Measurements from ENCODE around the gene CENPB.

The CENPB gene

DNA sequence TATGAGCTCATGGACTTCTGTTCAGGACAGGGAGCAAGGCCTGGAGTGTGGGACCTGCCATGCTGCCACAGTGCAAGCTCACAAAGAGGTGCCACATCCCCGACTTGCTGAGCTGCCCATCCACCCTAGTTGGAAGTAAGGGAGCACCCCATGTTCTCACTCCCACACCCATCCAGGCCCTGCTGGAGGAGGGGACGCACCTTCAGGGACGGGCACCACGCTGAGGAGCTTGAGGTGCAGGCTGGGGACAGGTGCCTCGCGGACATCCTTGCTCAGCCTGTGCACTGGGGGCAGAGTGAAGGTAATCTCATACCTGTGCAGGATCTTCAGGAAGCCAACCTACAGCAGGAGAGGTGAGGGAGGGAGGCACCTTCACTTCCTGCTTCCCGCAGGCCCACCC, 31.3 kb downstream of the CENPB start:
- H3K4me3 ChIP-seq (ENCODE audit: control insufficient read depth in 1 of 7, extremely low read depth in 1 of 7, insufficient read depth in 4 of 7, low read depth in 2 of 7, low read length in 6 of 7) = no peak overlapping the region
- DNase-seq = no peak
- H3K36me3 ChIP-seq (ENCODE audit: control insufficient read depth in 4 of 4, insufficient read depth in 4 of 4, low read length in 3 of 4) = peaks cover 0 to 53% (median 21%) of the 10 kb centered on the region in 4 experiments
- H3K27me3 ChIP-seq (replicated peaks in 2 of 5; ENCODE audit: control insufficient read depth in 4 of 5, insufficient read depth in 5 of 5, low read length in 4 of 5) = peaks cover 0 to 2% (median 0%) of the 10 kb centered on the region in 5 experiments
- H3K4me1 ChIP-seq (ENCODE audit: control extremely low read depth in 1 of 4, control insufficient read depth in 4 of 4, insufficient read depth in 4 of 4, low read length in 3 of 4) = peaks cover 0 to 21% (median 8%) of the 10 kb centered on the region in 4 experiments
- POLR2A ChIA-PET = no interaction called here
- no peak overlapping the region for H3K27ac ChIP-seq (ENCODE audit: insufficient read depth in 1 of 2, low read depth in 1 of 2, low read length in 2 of 2, poor library complexity in 1 of 2, severe bottlenecking in 2 of 2)
- WGBS (ENCODE audit: insufficient coverage) = 98% methylated on average over 5 of the region's 7 CpGs
- CTCF ChIA-PET = interaction anchor here (0.7 to 16.4 kb wide), 4 partner anchors 8 to 39 kb away, joined by 4 to 216 read pairs (median 4); partner anchors contain the start of gene ADISSP
- H3K9me3 ChIP-seq (ENCODE audit: control extremely low read depth in 1 of 5, control insufficient read depth in 4 of 5, insufficient read depth in 2 of 5, low read depth in 1 of 5, low read length in 4 of 5) = no peaks in the 10 kb centered on the region

DNA sequence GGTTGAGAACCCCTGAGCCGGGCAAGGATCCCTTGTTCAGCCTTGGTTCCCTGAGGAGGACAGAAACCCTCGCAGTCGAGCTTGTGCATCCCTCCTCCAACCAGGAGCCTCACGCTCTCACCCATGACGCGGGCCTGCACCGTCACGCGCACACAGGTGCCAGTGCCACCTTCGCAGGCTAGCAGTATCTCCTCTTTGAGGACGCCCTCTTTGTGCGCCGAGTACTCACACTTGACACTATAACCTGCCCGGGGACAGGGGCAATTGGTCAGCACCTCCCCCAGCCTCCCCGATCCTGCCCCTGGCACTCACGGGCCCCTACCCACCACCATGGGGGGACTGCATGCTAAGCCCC, 32.3 kb downstream of the CENPB start:
- Histone ChIP-seq H3K4me3 (ENCODE audit: control insufficient read depth in 1 of 7, extremely low read depth in 1 of 7, insufficient read depth in 4 of 7, low read depth in 2 of 7, low read length in 6 of 7) (no peak overlapping the region), H3K36me3 (ENCODE audit: control insufficient read depth in 4 of 4, insufficient read depth in 4 of 4, low read length in 3 of 4) (peaks cover 0 to 47% (median 21%) of the 10 kb centered on the region in 4 experiments), H3K4me1 (ENCODE audit: control extremely low read depth in 1 of 4, control insufficient read depth in 4 of 4, insufficient read depth in 4 of 4, low read length in 3 of 4) (peaks cover 0 to 21% (median 8%) of the 10 kb centered on the region in 4 experiments), H3K27ac (ENCODE audit: insufficient read depth in 1 of 2, low read depth in 1 of 2, low read length in 2 of 2, poor library complexity in 1 of 2, severe bottlenecking in 2 of 2) (no peak overlapping the region), H3K9me3 (ENCODE audit: control extremely low read depth in 1 of 5, control insufficient read depth in 4 of 5, insufficient read depth in 2 of 5, low read depth in 1 of 5, low read length in 4 of 5) (no peaks in the 10 kb centered on the region), H3K27me3 (replicated peaks in 2 of 5; ENCODE audit: control insufficient read depth in 4 of 5, insufficient read depth in 5 of 5, low read length in 4 of 5) (peaks cover 0 to 2% (median 0%) of the 10 kb centered on the region in 5 experiments)
- POLR2A ChIA-PET = no interaction called here
- DNase-seq = no peak
- 98% methylated on average over 14 of the region's 16 CpGs for WGBS (ENCODE audit: insufficient coverage)
- CTCF ChIA-PET = interaction anchor here (0.8 to 16.4 kb wide), 5 partner anchors 10 to 100 kb away, joined by 3 to 216 read pairs (median 5); partner anchors contain the start of gene ADISSP

DNA sequence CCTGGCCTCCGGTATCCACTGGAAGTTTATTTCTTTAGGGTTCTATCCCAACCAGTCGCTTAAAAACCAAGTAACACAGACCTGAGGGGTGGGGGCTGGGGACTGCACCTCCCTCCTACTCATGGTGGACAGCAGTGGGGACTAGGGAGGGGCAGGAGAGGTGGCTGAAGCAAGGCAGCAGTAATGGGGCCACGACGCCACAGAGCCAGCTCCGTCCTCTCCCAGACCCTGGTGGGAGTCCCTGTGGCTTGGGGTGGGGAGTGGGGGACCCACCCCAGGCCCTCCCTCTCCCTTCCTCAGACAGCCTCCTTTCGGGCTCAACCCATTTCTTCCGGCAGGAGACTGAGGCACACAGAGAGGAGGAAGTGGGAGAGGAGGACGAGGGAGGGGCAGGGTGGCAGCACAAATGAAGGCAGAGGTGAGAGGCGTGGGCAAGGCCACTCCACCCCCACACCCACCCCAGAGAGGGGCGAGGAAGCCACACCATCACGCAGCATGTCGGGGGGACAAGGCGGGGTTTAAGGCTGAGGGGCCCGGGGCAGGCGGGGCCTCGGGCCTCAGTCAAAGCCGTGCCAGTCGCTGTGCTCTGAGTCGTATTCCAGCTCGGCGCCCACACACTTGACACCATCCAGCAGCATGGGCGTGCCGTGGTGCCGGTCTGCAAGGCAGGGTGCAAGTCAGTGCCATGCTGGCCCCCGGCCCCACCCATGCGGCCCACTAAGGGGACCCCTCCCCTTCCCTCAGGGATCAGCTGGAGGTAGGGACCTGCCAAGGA, 32.9 kb downstream of the CENPB start:
- no peak for DNase-seq
- Histone ChIP-seq H3K9me3 (ENCODE audit: control extremely low read depth in 1 of 5, control insufficient read depth in 4 of 5, insufficient read depth in 2 of 5, low read depth in 1 of 5, low read length in 4 of 5) (no peaks in the 10 kb centered on the region), H3K4me1 (ENCODE audit: control extremely low read depth in 1 of 4, control insufficient read depth in 4 of 4, insufficient read depth in 4 of 4, low read length in 3 of 4) (peaks cover 0 to 21% (median 8%) of the 10 kb centered on the region in 4 experiments), H3K27me3 (replicated peaks in 2 of 5; ENCODE audit: control insufficient read depth in 4 of 5, insufficient read depth in 5 of 5, low read length in 4 of 5) (peaks cover 0 to 2% (median 0%) of the 10 kb centered on the region in 5 experiments), H3K27ac (ENCODE audit: insufficient read depth in 1 of 2, low read depth in 1 of 2, low read length in 2 of 2, poor library complexity in 1 of 2, severe bottlenecking in 2 of 2) (no peak overlapping the region), H3K4me3 (ENCODE audit: control insufficient read depth in 1 of 7, extremely low read depth in 1 of 7, insufficient read depth in 4 of 7, low read depth in 2 of 7, low read length in 6 of 7) (no peak overlapping the region), H3K36me3 (ENCODE audit: control insufficient read depth in 4 of 4, insufficient read depth in 4 of 4, low read length in 3 of 4) (peaks cover 0 to 42% (median 19%) of the 10 kb centered on the region in 4 experiments)
- POLR2A ChIA-PET = no interaction called here
- WGBS (ENCODE audit: insufficient coverage) = 97% methylated on average over 12 of the region's 26 CpGs
- CTCF ChIA-PET = interaction anchor here (0.7 to 16.4 kb wide), 11 partner anchors 10 to 101 kb away, joined by 3 to 216 read pairs (median 5); partner anchors contain the start of gene ADISSP

DNA sequence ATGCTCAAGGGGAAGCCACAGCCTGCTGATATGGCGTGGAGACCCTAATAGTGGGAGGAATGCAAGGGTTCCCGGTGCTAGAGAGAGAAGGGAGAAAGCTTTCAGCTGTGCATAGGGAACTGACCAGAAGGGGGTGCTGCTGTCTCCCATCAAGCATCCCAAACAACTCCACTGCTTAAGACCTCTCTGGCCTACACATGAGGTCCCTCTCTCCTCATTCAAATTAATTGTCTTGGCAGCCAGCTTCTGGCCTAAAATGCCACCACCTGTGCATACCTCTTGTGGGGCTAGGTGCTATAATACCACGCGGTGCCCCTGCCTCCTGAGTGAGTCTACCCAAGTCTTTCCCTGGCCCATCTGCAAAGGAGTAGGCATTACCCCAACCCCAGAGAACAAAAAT, 33.4 kb downstream of the CENPB start:
- Histone ChIP-seq H3K4me3 (ENCODE audit: control insufficient read depth in 1 of 7, extremely low read depth in 1 of 7, insufficient read depth in 4 of 7, low read depth in 2 of 7, low read length in 6 of 7) (no peak overlapping the region), H3K36me3 (ENCODE audit: control insufficient read depth in 4 of 4, insufficient read depth in 4 of 4, low read length in 3 of 4) (peaks cover 0 to 36% (median 17%) of the 10 kb centered on the region in 4 experiments), H3K4me1 (ENCODE audit: control extremely low read depth in 1 of 4, control insufficient read depth in 4 of 4, insufficient read depth in 4 of 4, low read length in 3 of 4) (peaks cover 0 to 21% (median 8%) of the 10 kb centered on the region in 4 experiments), H3K9me3 (ENCODE audit: control extremely low read depth in 1 of 5, control insufficient read depth in 4 of 5, insufficient read depth in 2 of 5, low read depth in 1 of 5, low read length in 4 of 5) (no peaks in the 10 kb centered on the region), H3K27me3 (replicated peaks in 2 of 5; ENCODE audit: control insufficient read depth in 4 of 5, insufficient read depth in 5 of 5, low read length in 4 of 5) (peaks cover 0 to 2% (median 0%) of the 10 kb centered on the region in 5 experiments), H3K27ac (ENCODE audit: insufficient read depth in 1 of 2, low read depth in 1 of 2, low read length in 2 of 2, poor library complexity in 1 of 2, severe bottlenecking in 2 of 2) (no peak overlapping the region)
- DNase-seq = peak; percentile 75 to 87 (median 81)
- ChIA-PET POLR2A (no interaction called here), CTCF (interaction anchor here (0.7 to 16.4 kb wide), 10 partner anchors 9 to 334 kb away, joined by 3 to 216 read pairs (median 4); partner anchors contain the start of gene ADISSP)
- WGBS (ENCODE audit: insufficient coverage) = 70% methylated on average over 3 of the region's 4 CpGs

DNA sequence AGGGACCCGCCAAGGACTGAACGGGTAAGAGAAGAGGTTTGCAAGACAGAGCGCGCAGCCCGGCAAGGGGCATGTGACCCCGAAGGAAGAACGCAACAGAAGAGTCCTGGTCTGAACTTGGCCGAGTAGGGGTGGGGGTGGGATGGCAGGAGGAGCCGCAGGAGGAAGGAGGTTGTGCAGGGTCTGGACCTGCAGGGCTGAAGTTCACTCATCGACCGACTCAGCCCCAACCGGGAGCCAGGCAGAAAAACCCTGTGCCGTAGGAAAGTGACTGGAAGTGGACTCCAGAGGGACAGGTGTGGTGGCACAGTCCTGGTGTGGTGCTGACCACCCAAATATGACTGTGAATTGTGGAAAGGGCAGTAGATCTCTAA, 34.2 kb downstream of the CENPB start:
- H3K4me3 ChIP-seq (ENCODE audit: control insufficient read depth in 1 of 7, extremely low read depth in 1 of 7, insufficient read depth in 4 of 7, low read depth in 2 of 7, low read length in 6 of 7) = peak overlapping the region in 4 of 7 experiments; percentile 23 to 65 (median 62)
- WGBS (ENCODE audit: insufficient coverage) = 35% methylated on average over 8 of the region's 13 CpGs
- no peaks in the 10 kb centered on the region for H3K9me3 ChIP-seq (ENCODE audit: control extremely low read depth in 1 of 5, control insufficient read depth in 4 of 5, insufficient read depth in 2 of 5, low read depth in 1 of 5, low read length in 4 of 5)
- peaks cover 0 to 21% (median 8%) of the 10 kb centered on the region in 4 experiments for H3K4me1 ChIP-seq (ENCODE audit: control extremely low read depth in 1 of 4, control insufficient read depth in 4 of 4, insufficient read depth in 4 of 4, low read length in 3 of 4)
- peaks cover 0 to 34% (median 16%) of the 10 kb centered on the region in 4 experiments for H3K36me3 ChIP-seq (ENCODE audit: control insufficient read depth in 4 of 4, insufficient read depth in 4 of 4, low read length in 3 of 4)
- no peak for DNase-seq
- no peak overlapping the region for H3K27ac ChIP-seq (ENCODE audit: insufficient read depth in 1 of 2, low read depth in 1 of 2, low read length in 2 of 2, poor library complexity in 1 of 2, severe bottlenecking in 2 of 2)
- peaks cover 0 to 2% (median 0%) of the 10 kb centered on the region in 5 experiments for H3K27me3 ChIP-seq (replicated peaks in 2 of 5; ENCODE audit: control insufficient read depth in 4 of 5, insufficient read depth in 5 of 5, low read length in 4 of 5)
- ChIA-PET POLR2A (no interaction called here), CTCF (interaction anchor here (1.0 to 16.4 kb wide), 9 partner anchors 8 to 334 kb away, joined by 3 to 216 read pairs (median 6); partner anchors contain the start of gene ADISSP)

DNA sequence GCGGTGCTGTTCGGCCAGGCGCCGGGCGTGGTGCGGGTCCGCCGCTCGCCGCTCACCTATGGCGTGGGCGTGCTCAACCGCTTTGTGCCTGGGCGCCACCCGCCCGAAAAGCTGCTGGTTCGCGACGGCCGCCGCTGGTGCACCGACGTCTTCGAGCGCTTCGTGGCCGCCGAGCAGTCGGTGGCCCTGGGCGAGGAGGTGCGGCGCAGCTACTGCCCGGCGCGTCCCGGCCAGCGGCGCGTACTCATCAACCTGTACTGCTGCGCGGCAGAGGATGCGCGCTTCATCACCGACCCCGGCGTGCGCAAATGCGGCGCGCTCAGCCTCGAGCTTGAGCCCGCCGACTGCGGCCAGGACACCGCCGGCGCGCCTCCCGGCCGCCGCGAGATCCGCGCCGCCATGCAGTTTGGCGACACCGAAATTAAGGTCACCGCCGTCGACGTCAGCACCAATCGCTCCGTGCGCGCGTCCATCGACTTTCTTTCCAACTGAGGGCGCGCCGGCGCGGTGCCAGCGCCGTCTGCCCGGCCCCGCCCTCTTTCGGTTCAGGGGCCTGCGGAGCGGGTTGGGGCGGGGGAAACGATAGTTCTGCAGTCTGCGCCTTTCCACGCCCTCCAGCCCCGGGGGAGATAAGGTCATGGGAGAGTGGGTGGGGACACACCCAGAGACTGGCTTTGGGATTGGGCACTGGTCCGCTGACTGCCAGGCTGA, 34.7 kb downstream of the CENPB start:
- no peaks in the 10 kb centered on the region for H3K9me3 ChIP-seq (ENCODE audit: control extremely low read depth in 1 of 5, control insufficient read depth in 4 of 5, insufficient read depth in 2 of 5, low read depth in 1 of 5, low read length in 4 of 5)
- H3K4me3 ChIP-seq (ENCODE audit: control insufficient read depth in 1 of 7, extremely low read depth in 1 of 7, insufficient read depth in 4 of 7, low read depth in 2 of 7, low read length in 6 of 7) = peak overlapping the region in 5 of 7 experiments; percentile 23 to 65 (median 61)
- DNase-seq = peak; percentile 65 to 86 (median 78)
- ChIA-PET CTCF (interaction anchor here (1.0 to 16.4 kb wide), 10 partner anchors 8 to 335 kb away, joined by 3 to 216 read pairs (median 8); partner anchors contain the start of genes ADISSP and SIGLEC1), POLR2A (interaction anchor here (0.6 kb wide), 1 partner anchor 1294 kb away, joined by 4 read pairs; no protein-coding TSS in a partner anchor)
- peaks cover 0 to 34% (median 16%) of the 10 kb centered on the region in 4 experiments for H3K36me3 ChIP-seq (ENCODE audit: control insufficient read depth in 4 of 4, insufficient read depth in 4 of 4, low read length in 3 of 4)
- H3K4me1 ChIP-seq (ENCODE audit: control extremely low read depth in 1 of 4, control insufficient read depth in 4 of 4, insufficient read depth in 4 of 4, low read length in 3 of 4) = peaks cover 0 to 21% (median 8%) of the 10 kb centered on the region in 4 experiments
- 48% methylated on average over 73 of the region's 95 CpGs for WGBS (ENCODE audit: insufficient coverage)
- H3K27me3 ChIP-seq (replicated peaks in 2 of 5; ENCODE audit: control insufficient read depth in 4 of 5, insufficient read depth in 5 of 5, low read length in 4 of 5) = peaks cover 0 to 4% (median 0%) of the 10 kb centered on the region in 5 experiments
- H3K27ac ChIP-seq (ENCODE audit: insufficient read depth in 1 of 2, low read depth in 1 of 2, low read length in 2 of 2, poor library complexity in 1 of 2, severe bottlenecking in 2 of 2) = no peak overlapping the region

Measured in common myeloid progenitor, CD34-positive (primary cell).